ENCODE results near the gene CD38.
"Not testable (repeated sequence)": the region's sequence is repeated elsewhere in the genome, so short reads cannot be mapped to it uniquely, and the experiment has no call there.

DNA sequence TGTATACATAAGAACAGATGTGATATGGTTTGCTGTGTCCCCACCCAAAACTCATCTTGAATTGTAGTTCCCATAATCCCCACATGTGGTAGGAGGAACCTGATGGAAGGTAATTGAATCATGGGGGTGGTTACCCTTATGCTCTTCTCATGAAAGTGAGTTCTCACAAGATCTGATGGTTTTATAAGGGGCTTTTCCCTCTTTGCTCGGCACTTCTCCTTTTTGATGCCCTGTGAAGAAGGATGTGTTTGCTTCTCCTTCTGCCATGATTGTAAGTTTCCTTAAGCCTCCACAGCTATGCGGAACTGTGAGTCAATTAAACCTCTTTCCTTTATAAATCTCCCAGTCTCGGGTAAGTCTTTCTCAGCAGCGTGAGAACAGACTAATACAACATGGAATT is 83.1 kb downstream of the CD38 start:
- TF ChIP-seq, protein P1, sequence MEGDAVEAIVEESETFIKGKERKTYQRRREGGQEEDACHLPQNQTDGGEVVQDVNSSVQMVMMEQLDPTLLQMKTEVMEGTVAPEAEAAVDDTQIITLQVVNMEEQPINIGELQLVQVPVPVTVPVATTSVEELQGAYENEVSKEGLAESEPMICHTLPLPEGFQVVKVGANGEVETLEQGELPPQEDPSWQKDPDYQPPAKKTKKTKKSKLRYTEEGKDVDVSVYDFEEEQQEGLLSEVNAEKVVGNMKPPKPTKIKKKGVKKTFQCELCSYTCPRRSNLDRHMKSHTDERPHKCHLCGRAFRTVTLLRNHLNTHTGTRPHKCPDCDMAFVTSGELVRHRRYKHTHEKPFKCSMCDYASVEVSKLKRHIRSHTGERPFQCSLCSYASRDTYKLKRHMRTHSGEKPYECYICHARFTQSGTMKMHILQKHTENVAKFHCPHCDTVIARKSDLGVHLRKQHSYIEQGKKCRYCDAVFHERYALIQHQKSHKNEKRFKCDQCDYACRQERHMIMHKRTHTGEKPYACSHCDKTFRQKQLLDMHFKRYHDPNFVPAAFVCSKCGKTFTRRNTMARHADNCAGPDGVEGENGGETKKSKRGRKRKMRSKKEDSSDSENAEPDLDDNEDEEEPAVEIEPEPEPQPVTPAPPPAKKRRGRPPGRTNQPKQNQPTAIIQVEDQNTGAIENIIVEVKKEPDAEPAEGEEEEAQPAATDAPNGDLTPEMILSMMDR (IDR thresholded peaks at IDR 0.05): not testable (repeated sequence)
- not testable (repeated sequence) for TF ChIP-seq POLR2A, POLR2AphosphoS5 (IDR thresholded peaks at IDR 0.05)

All from transverse colon (tissue), 4 donors.